Suprapubic skin (tissue), 4 donors: ENCODE measurements around the gene CHST10. TPM values are rescaled to one million over a fixed set of nuclear protein-coding genes. Genes with fewer than 3 reads are reported as not detected.

Experiments used
- DNase-seq, 2 donors: peaks; one replicate each; pipeline ENCODE4 v3.0.0-alpha.2; 2019; ENCODE audit warnings: low spot score in 2 of 2
- H3K27ac ChIP-seq: fragments of 200-600 bp; sonication (generic); one replicate; pipeline ENCODE4 v1.5.1; 2019
- H3K27me3 ChIP-seq: fragments of 200-600 bp; sonication (generic); one replicate; pipeline ENCODE4 v1.5.1; 2019
- H3K36me3 ChIP-seq: fragments of 200-600 bp; sonication (generic); one replicate; pipeline ENCODE4 v1.5.1; 2019
- H3K4me1 ChIP-seq: fragments of 200-600 bp; sonication (generic); one replicate; pipeline ENCODE4 v1.5.1; 2019
- H3K4me3 ChIP-seq: fragments of 200-600 bp; sonication (generic); one replicate; pipeline ENCODE4 v1.5.1; 2019; ENCODE audit warnings: mild to moderate bottlenecking
- H3K9me3 ChIP-seq: fragments of 200-600 bp; sonication (generic); one replicate; pipeline ENCODE4 v1.5.1; 2019
- CTCF ChIP-seq, 2 donors: fragments of 200-600 bp in 1 of 2; fragments of 450-650 bp in 1 of 2; sonication (generic) in 1 of 2; IDR thresholded peaks; one replicate each; pipeline ENCODE4 v1.5.1; 2016 to 2019; ENCODE audit warnings: antibody characterized with exemption in 2 of 2, mild to moderate bottlenecking in 1 of 2, moderate library complexity in 1 of 2
- EP300 ChIP-seq: sonication (generic); formaldehyde crosslinking; IDR thresholded peaks from one replicate; pipeline ENCODE4 v1.6.1; 2017; ENCODE audit warnings: antibody characterized with exemption
- POLR2A ChIP-seq, 2 donors: fragments of 450-650 bp; IDR thresholded peaks; one replicate each; pipeline ENCODE4 v1.6.1; 2017; ENCODE audit warnings: antibody characterized with exemption in 2 of 2, mild to moderate bottlenecking in 2 of 2, moderate library complexity in 2 of 2
- POLR2AphosphoS5 ChIP-seq, 3 donors: sonication (generic); formaldehyde crosslinking; IDR thresholded peaks; one replicate each; pipeline ENCODE4 v1.6.1; 2017; ENCODE audit warnings: antibody characterized with exemption in 3 of 3
- WGBS: methylation state at CpG from one replicate; pipeline ENCODE4 v1.1.5; 2018; 5-methylcytosine and 5-hydroxymethylcytosine counted together
- total RNA-seq, 4 donors: library from RNA; depleted of rRNA; stranded (reverse); fragments of >200 nt; gene quantifications; one replicate each; pipeline ENCODE4 v1.1.0, GENCODE V29; 2016

Gene CHST10
- total RNA-seq, 4 donors from 2014 or later = 0.91 to 3.6 (median 2.6) TPM

- Histone ChIP-seq H3K27ac (no peak overlapping the region), H3K36me3 (peaks cover 18% of the 10 kb centered on the region), H3K27me3 (no peaks in the 10 kb centered on the region), H3K9me3 (no peaks in the 10 kb centered on the region), H3K4me1 (peaks cover 6% of the 10 kb centered on the region), H3K4me3 (no peak overlapping the region)
- no peak for DNase-seq
- 97% methylated on average over 7 of the region's 8 CpGs for WGBS
- TF ChIP-seq POLR2A (IDR thresholded peaks at IDR 0.05) (no peak), CTCF (IDR thresholded peaks at IDR 0.05) (no peak), POLR2AphosphoS5 (IDR thresholded peaks at IDR 0.05) (no peak), EP300 (no peak)
Observed at GRCh38 chr2:100409975-100410647, 7.4 kb downstream of the CHST10 start.

GRCh38 chr2:100409461-100409860, 8.0 kb downstream of the CHST10 start:
- Histone ChIP-seq H3K27me3 (no peaks in the 10 kb centered on the region), H3K9me3 (no peaks in the 10 kb centered on the region), H3K4me3 (no peak overlapping the region), H3K27ac (no peak overlapping the region), H3K4me1 (peaks cover 6% of the 10 kb centered on the region), H3K36me3 (peaks cover 23% of the 10 kb centered on the region)
- 93% methylated on average over 5 of the region's 5 CpGs for WGBS
- TF ChIP-seq POLR2AphosphoS5 (IDR thresholded peaks at IDR 0.05) (no peak), POLR2A (IDR thresholded peaks at IDR 0.05) (no peak), EP300 (no peak), CTCF (IDR thresholded peaks at IDR 0.05) (no peak)
- DNase-seq = no peak

GRCh38 chr2:100408941-100409340, 8.5 kb downstream of the CHST10 start:
- Histone ChIP-seq H3K36me3 (peaks cover 22% of the 10 kb centered on the region), H3K27ac (no peak overlapping the region), H3K4me1 (peaks cover 6% of the 10 kb centered on the region), H3K4me3 (no peak overlapping the region), H3K9me3 (no peaks in the 10 kb centered on the region), H3K27me3 (no peaks in the 10 kb centered on the region)
- DNase-seq = no peak
- TF ChIP-seq CTCF (IDR thresholded peaks at IDR 0.05) = no peak
- no peak for TF ChIP-seq POLR2A (IDR thresholded peaks at IDR 0.05)
- no peak for TF ChIP-seq POLR2AphosphoS5 (IDR thresholded peaks at IDR 0.05)
- 95% methylated on average over 8 of the region's 8 CpGs for WGBS

GRCh38 chr2:100408104-100408503, 9.4 kb downstream of the CHST10 start:
- no peak for DNase-seq
- Histone ChIP-seq H3K4me1 (peaks cover 6% of the 10 kb centered on the region), H3K27ac (no peak overlapping the region), H3K36me3 (peaks cover 20% of the 10 kb centered on the region), H3K4me3 (no peak overlapping the region), H3K9me3 (no peaks in the 10 kb centered on the region), H3K27me3 (no peaks in the 10 kb centered on the region)
- TF ChIP-seq POLR2AphosphoS5 (IDR thresholded peaks at IDR 0.05) = no peak
- TF ChIP-seq CTCF (IDR thresholded peaks at IDR 0.05) = no peak
- TF ChIP-seq POLR2A (IDR thresholded peaks at IDR 0.05) = no peak
- no peak for TF ChIP-seq EP300
- WGBS = 91% methylated on average over 2 of the region's 2 CpGs

- WGBS = 77% methylated on average over 4 of the region's 6 CpGs
- TF ChIP-seq POLR2A (IDR thresholded peaks at IDR 0.05) (no peak), POLR2AphosphoS5 (IDR thresholded peaks at IDR 0.05) (no peak), EP300 (no peak), CTCF (IDR thresholded peaks at IDR 0.05) (no peak)
- no peak overlapping the region for H3K27ac ChIP-seq
- no peak for DNase-seq
- H3K27me3 ChIP-seq = no peaks in the 10 kb centered on the region
- no peak overlapping the region for H3K4me3 ChIP-seq
- peaks cover 6% of the 10 kb centered on the region for H3K4me1 ChIP-seq
- peaks cover 20% of the 10 kb centered on the region for H3K36me3 ChIP-seq
- no peaks in the 10 kb centered on the region for H3K9me3 ChIP-seq
Observed at GRCh38 chr2:100407563-100407962, 9.9 kb downstream of the CHST10 start.
